SIG-M5 treated with dmso at 0.1 percent for 504 hours (cell line): ENCODE measurements around the gene PREX1.
A peak's percentile ranks its signal among the peaks of the same experiment; 100 is the strongest.

Experiments
- DNase-seq: peaks from one replicate; lab custom pipeline; 2025; ENCODE audit not compliant: unreplicated experiment; lab: John Stamatoyannopoulos, UW

Gene PREX1

DNA sequence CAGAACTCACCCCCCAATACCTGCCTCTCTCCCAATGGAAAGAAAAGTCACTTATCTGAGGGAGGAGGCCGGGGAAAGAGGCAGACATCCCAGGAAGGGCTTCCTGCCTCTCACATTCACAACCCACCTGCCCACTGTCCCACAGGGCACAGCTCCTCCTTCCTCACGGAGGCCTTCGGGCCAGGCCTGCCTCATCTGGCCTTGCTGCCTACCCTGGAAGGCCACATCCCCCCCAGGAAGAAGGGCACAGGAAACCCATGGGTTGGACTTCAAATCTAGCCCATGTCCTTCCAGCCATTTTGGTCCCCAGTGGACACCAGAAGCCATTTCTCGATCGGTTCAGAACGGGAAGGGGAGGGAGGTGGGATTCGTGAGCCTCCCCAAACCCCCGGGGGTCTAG, 162.0 kb downstream of the PREX1 start:
- DNase-seq: no peak

- DNase-seq: no peak
These were observed 165.1 kb downstream of the PREX1 start for GRCh38 chr20:48662711-48663110.

- no peak for DNase-seq
These were observed 166.0 kb downstream of the PREX1 start for GRCh38 chr20:48661575-48662455.

DNA sequence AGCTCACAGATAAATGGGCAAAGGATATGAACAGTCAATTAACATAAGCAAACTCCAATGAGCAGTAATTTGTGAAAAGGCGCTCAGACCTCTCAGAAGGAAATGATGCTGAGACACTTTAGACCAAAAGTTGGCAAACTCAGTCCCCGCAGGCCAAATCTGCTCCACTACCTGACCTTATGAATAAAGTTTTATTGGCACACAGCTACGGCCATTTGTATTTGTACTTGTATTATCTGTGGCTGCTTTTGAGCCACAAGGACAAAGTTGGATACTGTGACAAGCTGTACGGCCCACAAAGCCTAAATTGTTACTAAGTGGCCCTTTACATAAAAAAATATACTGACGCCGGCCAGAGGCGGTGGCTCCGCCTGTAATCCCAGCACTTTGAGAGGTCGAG, 167.0 kb downstream of the PREX1 start:
- DNase-seq: no peak

GRCh38 chr20:48659858-48660257, 167.9 kb downstream of the PREX1 start:
- DNase-seq: no peak

GRCh38 chr20:48658505-48658904, 169.3 kb downstream of the PREX1 start:
- DNase-seq: no peak

GRCh38 chr20:48658198-48658476, 169.7 kb downstream of the PREX1 start:
- no peak for DNase-seq

DNA sequence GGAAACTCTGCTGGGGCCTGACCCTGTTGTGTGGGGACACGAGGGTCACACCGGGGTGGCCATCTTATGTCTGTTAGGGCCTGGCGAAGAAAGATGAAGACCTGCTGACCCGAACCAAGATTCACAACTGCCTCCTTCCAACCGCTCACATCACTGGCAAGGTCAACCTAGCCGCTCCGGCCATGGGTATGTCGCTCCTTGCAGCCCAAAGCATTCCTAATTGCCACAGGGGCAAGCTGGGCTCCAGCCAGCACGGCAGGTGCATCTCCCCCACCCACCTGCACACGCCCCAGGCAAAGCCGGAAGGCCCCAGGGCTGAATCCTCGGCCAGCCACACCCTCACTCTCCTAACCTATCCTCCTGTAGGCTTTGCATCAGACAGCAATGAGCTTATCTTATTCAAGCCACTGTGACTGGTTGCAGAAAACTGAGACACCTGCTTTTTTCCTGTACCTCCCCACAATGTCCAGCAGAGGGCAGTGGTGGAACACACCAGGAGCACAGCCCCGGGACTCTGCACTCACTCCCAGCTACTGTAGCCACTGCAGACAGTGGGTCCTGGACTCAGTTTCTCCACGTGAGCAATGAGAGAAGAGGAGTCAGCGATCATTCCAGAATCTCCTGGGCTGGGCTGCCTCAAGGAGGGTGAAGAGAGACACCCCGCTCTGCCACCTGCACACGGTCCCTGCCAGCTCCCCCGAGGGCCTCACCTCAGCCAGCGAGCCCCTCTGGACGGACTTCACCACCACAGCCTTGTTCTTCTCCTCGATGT, 170.2 kb downstream of the PREX1 start:
- DNase-seq: peak; percentile 91

GRCh38 chr20:48656661-48657211, 171.1 kb downstream of the PREX1 start:
- DNase-seq: peak; percentile 30

- no peak for DNase-seq
These were observed 171.7 kb downstream of the PREX1 start for GRCh38 chr20:48656137-48656536.

- no peak for DNase-seq
These were observed 174.1 kb downstream of the PREX1 start for GRCh38 chr20:48653706-48654051.

- no peak for DNase-seq
These were observed 174.7 kb downstream of the PREX1 start for GRCh38 chr20:48652961-48653705.

DNA sequence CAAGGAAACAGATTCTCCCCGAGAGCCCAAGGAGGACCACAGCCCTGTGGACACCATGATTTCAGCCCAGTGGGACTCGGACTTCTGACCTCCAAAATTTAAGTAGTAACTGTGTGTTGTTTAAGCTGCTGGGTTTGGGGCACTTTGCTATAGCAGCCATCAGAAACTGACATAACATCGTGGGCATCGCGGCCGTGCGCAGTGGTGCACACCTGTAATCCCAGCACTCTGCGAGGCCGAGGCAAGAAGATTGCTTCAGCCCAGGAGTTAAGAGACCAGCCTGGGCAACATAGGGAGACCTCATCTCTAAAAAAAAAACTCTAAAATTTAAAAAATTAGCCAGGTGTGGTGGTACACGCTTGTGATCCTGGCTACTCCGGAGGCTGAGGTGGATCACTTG, 175.8 kb downstream of the PREX1 start:
- no peak for DNase-seq

GRCh38 chr20:48651271-48651670, 176.5 kb downstream of the PREX1 start:
- no peak for DNase-seq

DNA sequence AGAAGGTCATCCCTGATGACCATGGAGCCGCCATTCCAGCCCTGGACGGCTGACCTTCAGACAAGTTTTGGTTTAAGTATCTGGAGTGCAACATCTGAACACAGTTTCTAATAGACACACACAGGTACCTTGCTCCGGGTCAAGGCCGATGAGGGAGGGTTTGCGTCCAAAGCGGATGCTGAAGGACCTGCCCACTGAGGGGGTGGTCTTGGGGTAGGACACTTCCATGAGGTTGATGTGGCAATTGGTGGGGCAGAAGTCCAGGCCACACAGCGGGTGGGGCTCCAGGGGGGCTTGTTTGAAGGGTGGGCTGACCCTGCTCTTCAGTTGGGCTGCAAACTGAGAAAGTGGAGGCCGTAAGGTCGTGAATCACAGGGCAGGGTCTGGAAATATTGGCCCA, 177.9 kb downstream of the PREX1 start:
- DNase-seq: no peak

DNA sequence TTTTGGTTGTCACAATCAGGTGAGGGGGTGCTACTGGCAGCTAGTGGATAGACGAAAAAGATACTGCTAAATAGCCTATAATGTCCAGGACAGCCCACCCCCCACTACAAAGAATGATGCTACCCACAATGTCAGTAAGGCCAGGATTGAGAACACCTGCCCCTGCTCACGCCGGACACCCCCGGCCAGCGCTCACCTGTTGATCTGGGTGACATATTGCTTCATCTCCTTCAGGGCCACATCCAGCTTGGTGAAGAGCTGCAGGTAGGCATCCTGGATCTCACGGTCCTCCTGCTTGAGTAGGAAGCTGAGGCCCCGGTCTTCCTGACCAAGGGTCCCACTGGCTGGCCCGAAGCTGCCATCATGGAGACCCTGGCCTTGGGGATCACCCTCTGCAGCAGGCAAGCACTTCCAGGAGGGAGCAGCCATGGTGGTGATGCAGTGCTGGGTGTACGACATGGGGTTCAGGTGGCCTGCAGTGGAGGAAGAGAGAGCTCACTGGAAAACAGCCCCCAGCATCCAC, 178.6 kb downstream of the PREX1 start:
- no peak for DNase-seq

- peak; percentile 92 for DNase-seq
These were observed 179.2 kb downstream of the PREX1 start for GRCh38 chr20:48648482-48649051.

GRCh38 chr20:48647858-48648257, 179.9 kb downstream of the PREX1 start:
- DNase-seq: no peak

- DNase-seq: no peak
These were observed 182.1 kb downstream of the PREX1 start for GRCh38 chr20:48645666-48646065.

DNA sequence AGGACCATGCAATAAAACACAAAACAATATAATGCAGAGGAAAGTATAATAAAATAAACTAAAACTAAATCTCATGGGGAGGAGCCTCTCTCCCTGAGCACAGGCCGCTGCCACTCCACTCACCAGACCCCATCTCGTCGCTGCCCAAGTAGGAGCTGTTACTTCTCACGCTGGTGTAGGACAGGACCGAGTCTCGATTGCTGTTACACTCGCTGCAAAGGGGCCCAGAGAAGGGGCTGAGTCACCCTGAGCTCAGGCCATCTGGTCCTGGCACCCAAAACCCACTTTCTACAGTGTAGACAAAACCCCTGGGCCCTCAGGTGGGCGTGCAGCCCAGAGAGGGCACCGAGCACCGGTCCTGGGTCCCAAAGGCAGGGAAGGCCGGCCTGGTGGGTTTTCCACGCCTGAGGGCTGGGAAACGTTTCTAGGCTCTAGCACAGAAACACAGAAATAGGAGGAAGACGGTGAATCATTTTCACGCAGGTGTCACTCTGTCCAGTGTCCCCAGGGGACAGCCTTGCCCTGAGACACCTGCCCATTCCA, 183.4 kb downstream of the PREX1 start:
- DNase-seq: no peak
